Measurements from ENCODE around the gene RNASEH1. TPM values are rescaled to one million over a fixed set of nuclear protein-coding genes. Genes with fewer than 3 reads are reported as not detected.
A peak's percentile ranks its signal among the peaks of the same experiment; 100 is the strongest.

RNASEH1 gene
- total and polyA plus RNA-seq, 10 of the 15 experiments (the other 5 are each of a cell fraction or from before 2014, with no cell fraction given) = 18.2 to 68.5 (median 28.2) TPM

DNA sequence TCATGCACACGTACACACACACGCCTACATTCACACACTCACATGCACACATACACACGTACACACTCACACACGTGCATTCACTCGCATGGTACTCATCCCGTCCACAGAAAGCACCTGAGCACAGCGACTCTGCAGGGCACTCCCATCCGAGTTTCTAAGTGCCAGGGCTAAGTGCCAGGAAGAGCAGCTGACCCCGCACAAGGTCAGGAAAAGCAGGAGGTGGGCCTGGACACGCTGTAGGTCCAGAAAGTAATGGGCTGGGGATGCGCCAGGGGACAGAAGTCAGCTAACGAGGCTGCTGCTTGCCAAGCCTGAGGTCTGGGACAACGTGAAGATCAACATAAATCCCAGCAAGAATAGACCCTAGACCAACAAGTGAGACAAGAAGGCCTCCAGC, 54.6 kb downstream of the RNASEH1 start (continued):
- TF ChIP-seq, protein P1, sequence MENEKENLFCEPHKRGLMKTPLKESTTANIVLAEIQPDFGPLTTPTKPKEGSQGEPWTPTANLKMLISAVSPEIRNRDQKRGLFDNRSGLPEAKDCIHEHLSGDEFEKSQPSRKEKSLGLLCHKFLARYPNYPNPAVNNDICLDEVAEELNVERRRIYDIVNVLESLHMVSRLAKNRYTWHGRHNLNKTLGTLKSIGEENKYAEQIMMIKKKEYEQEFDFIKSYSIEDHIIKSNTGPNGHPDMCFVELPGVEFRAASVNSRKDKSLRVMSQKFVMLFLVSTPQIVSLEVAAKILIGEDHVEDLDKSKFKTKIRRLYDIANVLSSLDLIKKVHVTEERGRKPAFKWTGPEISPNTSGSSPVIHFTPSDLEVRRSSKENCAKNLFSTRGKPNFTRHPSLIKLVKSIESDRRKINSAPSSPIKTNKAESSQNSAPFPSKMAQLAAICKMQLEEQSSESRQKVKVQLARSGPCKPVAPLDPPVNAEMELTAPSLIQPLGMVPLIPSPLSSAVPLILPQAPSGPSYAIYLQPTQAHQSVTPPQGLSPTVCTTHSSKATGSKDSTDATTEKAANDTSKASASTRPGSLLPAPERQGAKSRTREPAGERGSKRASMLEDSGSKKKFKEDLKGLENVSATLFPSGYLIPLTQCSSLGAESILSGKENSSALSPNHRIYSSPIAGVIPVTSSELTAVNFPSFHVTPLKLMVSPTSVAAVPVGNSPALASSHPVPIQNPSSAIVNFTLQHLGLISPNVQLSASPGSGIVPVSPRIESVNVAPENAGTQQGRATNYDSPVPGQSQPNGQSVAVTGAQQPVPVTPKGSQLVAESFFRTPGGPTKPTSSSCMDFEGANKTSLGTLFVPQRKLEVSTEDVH (IDR thresholded peaks at IDR 0.05; ENCODE audit: low read depth, partially characterized antibody) = no peak
- TF ChIP-seq CBX3 (IDR thresholded peaks at IDR 0.05; ENCODE audit: borderline replicate concordance, low read depth) = no peak
- no peak for TF ChIP-seq YY1 (IDR thresholded peaks at IDR 0.05; ENCODE audit: low read depth, low read length)
- TF ChIP-seq, protein P2, sequence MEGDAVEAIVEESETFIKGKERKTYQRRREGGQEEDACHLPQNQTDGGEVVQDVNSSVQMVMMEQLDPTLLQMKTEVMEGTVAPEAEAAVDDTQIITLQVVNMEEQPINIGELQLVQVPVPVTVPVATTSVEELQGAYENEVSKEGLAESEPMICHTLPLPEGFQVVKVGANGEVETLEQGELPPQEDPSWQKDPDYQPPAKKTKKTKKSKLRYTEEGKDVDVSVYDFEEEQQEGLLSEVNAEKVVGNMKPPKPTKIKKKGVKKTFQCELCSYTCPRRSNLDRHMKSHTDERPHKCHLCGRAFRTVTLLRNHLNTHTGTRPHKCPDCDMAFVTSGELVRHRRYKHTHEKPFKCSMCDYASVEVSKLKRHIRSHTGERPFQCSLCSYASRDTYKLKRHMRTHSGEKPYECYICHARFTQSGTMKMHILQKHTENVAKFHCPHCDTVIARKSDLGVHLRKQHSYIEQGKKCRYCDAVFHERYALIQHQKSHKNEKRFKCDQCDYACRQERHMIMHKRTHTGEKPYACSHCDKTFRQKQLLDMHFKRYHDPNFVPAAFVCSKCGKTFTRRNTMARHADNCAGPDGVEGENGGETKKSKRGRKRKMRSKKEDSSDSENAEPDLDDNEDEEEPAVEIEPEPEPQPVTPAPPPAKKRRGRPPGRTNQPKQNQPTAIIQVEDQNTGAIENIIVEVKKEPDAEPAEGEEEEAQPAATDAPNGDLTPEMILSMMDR (IDR thresholded peaks at IDR 0.05 in 2 of 3, conservative IDR thresholded peaks at IDR 0.05 in 1 of 3; ENCODE audit: control insufficient read depth in 2 of 3, extremely low read depth in 1 of 3, insufficient read depth in 1 of 3, low read depth in 3 of 3, low read length in 3 of 3) = no peak
- TF ChIP-seq MXI1 (IDR thresholded peaks at IDR 0.05; ENCODE audit: low read depth, low read length) = no peak
- TF ChIP-seq JUND (IDR thresholded peaks at IDR 0.05; ENCODE audit: low read depth, low read length) = no peak
- no peak for TF ChIP-seq BACH1 (IDR thresholded peaks at IDR 0.05; ENCODE audit: borderline replicate concordance)
- TF ChIP-seq TCF7 (IDR thresholded peaks at IDR 0.05; ENCODE audit: borderline replicate concordance) = no peak

DNA sequence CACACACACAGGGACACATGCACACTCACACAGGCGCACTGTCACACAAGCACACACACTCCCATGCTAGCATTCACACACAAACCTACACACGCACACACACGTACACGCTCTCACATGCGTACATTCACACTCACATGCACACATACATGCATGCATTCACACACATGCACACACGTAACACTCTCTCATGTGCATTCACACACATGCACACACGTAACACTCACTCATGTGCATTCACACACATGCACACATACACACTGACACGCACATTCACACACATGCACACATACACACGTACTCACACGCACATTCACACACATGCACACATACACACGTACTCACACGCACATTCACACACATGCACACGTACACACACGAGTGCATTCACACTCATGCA, 55.1 kb downstream of the RNASEH1 start:
- peaks cover 0 to 4% of the 10 kb centered on the region in 2 experiments; a peak in 3 of 4 replicates for H3K36me3 ChIP-seq (ENCODE audit: control insufficient read depth in 2 of 2, insufficient read depth in 2 of 2, low read length in 1 of 2)
- H3K4me2 ChIP-seq (ENCODE audit: control insufficient read depth, insufficient read depth) = no peak overlapping the region
- in situ Hi-C loops (cut with MboI) = no loop called here
- RAD21 ChIA-PET (ENCODE audit: unreplicated experiment) = no interaction called here
- SMC1A ChIA-PET (ENCODE audit: uncharacterized antibody, unreplicated experiment) = no interaction called here
- no peak overlapping the region for H3K27ac ChIP-seq (ENCODE audit: control insufficient read depth, insufficient read depth)
- CTCF ChIA-PET = no interaction called here
- ATAC-seq = no peak
- no peaks in the 10 kb centered on the region for H3K4me1 ChIP-seq (ENCODE audit: control insufficient read depth, insufficient read depth, low read length)
- BruUV-seq (replicated peaks) = no TSS peak
- no peaks in the 10 kb centered on the region for H3K9me3 ChIP-seq (replicated peaks; ENCODE audit: control insufficient read depth, insufficient read depth, low read length)
- no peaks in the 10 kb centered on the region for H3K27me3 ChIP-seq (replicated peaks in 1 of 2; ENCODE audit: control insufficient read depth in 2 of 2, insufficient read depth in 2 of 2, low read length in 1 of 2)
- intact Hi-C loops (cut with micrococcal nuclease; ENCODE audit: unreplicated experiment) = no loop called here
- no peaks in the 10 kb centered on the region for H3K79me2 ChIP-seq (ENCODE audit: control insufficient read depth, insufficient read depth, low read length)
- 91% methylated on average over 14 of the region's 14 CpGs for WGBS (ENCODE audit: insufficient coverage, insufficient replicate concordance, low lambda C conversion rate, missing lambda C conversion rate)
- no peak overlapping the region for H2AFZ ChIP-seq (ENCODE audit: control insufficient read depth, low read depth, low read length)
- no peak for DNase-seq (ENCODE audit: low read depth, low spot score)
- POLR2A ChIA-PET = no interaction called here
- peak; percentile 31 for FAIRE-seq
- no peaks in the 10 kb centered on the region for H4K20me1 ChIP-seq (ENCODE audit: control insufficient read depth, insufficient read depth)
- no peak overlapping the region for H3K9ac ChIP-seq (ENCODE audit: control insufficient read depth, insufficient read depth, low read length)
- H3K4me3 ChIP-seq = no peak overlapping the region
- TF ChIP-seq NRF1 (conservative IDR thresholded peaks at IDR 0.05; ENCODE audit: low read depth, low read length) = no peak
- TF ChIP-seq RUNX3 (IDR thresholded peaks at IDR 0.05; ENCODE audit: low read length) = no peak
- TF ChIP-seq, protein P3, sequence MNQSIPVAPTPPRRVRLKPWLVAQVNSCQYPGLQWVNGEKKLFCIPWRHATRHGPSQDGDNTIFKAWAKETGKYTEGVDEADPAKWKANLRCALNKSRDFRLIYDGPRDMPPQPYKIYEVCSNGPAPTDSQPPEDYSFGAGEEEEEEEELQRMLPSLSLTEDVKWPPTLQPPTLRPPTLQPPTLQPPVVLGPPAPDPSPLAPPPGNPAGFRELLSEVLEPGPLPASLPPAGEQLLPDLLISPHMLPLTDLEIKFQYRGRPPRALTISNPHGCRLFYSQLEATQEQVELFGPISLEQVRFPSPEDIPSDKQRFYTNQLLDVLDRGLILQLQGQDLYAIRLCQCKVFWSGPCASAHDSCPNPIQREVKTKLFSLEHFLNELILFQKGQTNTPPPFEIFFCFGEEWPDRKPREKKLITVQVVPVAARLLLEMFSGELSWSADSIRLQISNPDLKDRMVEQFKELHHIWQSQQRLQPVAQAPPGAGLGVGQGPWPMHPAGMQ (IDR thresholded peaks at IDR 0.05; ENCODE audit: borderline replicate concordance) = no peak
- TF ChIP-seq NR2C1 (IDR thresholded peaks at IDR 0.05) = no peak
- no peak for TF ChIP-seq RB1 (IDR thresholded peaks at IDR 0.05; ENCODE audit: borderline replicate concordance)
- no peak for TF ChIP-seq LARP7 (IDR thresholded peaks at IDR 0.05)
- no peak for TF ChIP-seq TBL1XR1 (IDR thresholded peaks at IDR 0.05; ENCODE audit: low read depth, low read length)
